ENCODE results near the gene UBE2R2.

DNA sequence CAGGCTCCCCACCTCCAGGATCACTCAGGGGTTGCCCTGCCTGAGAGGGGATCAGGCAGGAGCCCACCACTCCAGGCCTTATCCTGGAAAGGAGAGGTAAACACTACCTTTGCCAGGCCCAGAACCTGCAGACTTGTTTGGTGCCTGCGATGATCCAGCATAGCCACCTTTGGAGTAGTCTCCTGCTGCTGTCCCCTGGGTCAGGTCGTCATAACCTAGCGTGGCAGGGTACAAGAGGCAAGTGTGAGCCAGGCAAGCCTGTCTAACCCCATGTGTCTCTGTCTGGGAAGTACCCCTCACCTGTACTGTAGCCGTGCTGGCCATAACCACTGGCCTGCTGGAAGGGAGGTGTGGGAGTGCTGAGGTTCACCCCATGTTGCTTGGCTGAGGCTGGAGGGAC lies 106.1 kb downstream of the UBE2R2 start:
- TF ChIP-seq ZNF274 (IDR thresholded peaks at IDR 0.05; ENCODE audit: low read depth, low read length) (no peak), YY1 (IDR thresholded peaks at IDR 0.05; ENCODE audit: insufficient read depth, insufficient read length) (no peak), SUZ12 (IDR thresholded peaks at IDR 0.05; ENCODE audit: extremely low read depth, insufficient read depth, insufficient read length) (no peak)
